ENCODE data around the gene HPSE2.

The HPSE2 gene

DNA sequence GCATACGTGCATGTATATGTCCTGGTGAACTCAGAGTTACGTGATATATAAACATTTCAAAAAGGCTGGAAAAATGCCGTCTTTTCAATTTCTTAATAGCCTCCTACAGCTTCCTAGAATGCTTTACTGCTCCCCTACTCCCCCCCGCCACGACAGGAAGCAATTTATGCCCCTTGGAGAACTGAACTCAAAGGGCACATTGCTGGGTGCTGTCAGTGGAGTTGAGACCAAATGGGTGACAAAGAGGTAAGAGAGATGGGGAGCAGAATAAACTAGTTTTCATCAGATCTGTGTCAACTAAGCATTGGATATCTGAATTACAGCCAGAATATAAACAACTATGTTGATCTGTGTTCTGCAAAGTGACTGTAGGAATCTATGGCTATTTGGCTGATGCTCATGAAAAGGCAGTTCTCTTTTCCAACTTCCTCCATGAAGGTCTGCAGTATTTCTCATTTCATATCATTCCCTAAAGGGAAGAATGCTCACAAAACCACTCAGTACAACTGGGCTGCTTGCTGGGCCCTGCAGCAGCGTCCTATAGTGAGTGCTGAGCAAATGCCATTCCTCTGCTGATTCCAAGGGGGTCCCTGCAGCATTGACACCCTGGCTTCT is 617.6 kb downstream of the HPSE2 start:
- no peak for DNase-seq (ENCODE audit: low read depth in 2 of 2)

DNA sequence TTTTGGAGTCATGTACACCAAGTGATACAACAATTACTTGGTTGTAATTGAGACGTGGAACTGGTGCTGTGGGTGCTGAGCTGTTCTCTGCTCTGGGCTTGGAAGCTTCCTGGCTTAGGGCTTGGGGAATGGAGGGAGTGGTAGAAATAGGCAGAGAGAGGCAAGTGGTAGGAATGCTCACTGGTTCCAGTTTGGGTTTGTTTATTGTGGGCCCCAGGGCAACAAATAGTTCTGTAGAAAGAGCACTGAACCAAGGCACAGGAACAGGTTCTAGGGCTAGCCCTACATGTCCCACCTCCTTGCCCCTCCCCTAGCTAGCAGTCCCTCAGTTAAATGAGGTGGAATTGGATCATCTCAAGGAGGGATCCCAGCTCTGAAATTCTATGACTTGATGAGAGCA is 622.2 kb downstream of the HPSE2 start:
- no peak for DNase-seq (ENCODE audit: low read depth in 2 of 2)

DNA sequence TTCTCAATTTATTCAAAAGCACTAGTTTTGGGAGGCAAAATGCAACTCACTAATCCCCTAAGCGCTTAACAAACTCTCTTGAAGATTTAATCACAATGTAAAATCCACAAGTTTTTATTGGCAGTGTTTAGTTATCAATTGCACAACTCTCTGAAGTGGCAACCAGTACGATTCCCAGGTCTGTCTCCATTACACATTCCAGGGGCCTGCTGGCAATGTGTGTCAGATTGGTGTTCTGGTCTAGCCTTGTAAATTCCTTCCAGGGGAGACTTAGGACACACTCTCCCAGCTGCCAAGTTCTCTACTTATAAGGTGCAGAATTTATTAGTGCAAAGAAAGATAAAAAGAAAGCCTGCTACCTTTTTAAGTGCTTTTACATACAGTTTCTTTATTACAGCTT is 624.2 kb downstream of the HPSE2 start:
- no peak for DNase-seq (ENCODE audit: low read depth in 2 of 2)

DNA sequence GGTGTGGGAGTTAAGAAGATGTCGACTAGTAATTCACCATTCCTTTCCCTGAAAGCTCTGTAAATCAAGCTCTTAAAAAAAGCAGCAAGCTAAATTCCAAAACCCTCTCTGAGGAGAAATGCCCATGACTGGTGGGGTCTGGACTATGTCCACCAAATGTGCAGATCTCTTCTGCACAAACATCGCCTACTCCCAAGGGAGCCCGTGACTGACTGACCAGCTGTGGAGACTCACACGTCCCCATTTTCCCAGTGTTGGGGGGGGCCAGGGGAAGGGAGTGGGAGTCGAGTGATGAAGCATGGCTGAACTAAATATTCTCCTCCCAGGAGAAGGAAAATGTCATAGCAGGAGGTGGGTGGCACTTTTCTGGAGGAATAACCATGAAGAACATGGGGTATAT is 624.8 kb downstream of the HPSE2 start:
- no peak for DNase-seq (ENCODE audit: low read depth in 2 of 2)

DNA sequence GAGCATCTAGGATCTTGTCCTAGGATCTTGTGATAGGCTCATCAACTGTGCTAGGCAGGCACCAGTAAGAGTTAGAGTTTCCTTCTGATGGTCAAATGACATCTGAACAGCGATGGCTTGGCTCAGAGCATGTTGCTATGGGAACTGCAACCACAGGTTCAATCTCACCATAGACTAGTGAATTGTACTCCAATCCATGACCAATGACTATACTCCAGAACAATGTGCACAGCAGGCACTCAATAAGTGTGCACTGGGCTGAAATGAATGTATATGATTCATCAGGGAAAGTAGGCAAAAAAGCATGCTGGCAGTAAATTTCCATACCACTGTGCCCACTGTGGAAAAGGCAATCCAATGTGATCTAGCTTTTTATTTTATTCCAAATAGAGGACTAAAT is 625.4 kb downstream of the HPSE2 start:
- no peak for DNase-seq (ENCODE audit: low read depth in 2 of 2)

DNA sequence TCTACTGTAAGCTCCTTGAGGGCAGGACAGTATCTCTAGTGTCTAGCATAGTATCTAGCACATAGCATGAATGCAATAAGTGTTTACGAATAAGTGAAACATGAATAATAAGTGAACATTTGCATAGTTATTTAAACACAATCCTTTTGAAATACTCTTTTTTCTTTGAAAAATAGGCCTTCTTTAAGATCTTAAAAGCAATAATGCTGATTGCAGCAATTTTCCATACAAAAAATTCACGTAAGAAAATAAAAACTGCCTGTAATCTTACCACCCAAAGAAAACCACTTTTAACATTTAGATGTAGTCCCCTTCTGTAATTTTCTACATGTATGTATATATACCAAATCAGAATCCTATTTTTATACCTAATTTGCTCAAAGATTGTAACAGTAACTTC is 626.4 kb downstream of the HPSE2 start:
- no peak for DNase-seq (ENCODE audit: low read depth in 2 of 2)

DNA sequence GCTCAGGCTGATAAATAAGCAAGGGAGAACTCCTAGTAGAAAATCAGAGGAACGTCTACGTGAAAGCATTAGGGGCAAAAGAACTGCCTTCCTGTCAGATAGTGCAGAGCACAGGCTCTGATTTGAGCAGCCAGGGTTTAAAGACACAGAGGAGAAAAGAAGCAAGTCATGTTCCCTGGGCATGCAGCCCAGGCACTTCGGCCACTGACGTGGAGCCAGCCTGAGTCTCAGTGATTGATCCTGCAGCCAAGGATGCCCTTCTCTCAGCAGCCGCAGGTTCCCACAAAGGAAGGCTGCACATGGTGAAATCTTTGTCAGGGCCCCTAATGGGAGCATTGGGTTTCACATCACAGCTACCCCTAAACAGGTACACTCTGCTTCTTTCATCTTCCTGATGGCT is 627.2 kb downstream of the HPSE2 start:
- no peak for DNase-seq (ENCODE audit: low read depth in 2 of 2)

DNA sequence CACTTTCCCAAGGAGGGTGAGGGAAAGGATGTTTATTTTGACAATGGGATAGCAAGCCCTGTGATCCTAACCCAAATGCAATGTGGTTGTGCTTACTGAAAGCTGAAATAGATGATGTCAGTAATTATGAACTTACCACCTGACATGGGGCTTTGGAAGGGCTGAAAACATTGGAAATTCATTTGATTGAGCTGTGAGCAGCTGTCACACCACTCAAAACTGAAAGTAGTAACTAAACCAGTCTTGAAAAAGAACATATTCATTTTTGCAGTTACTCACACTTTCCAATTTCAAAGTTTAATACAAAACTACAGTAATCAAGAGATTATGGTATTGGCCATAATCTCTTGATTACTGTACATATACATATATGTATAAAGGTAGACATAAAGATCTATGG is 633.4 kb downstream of the HPSE2 start:
- DNase-seq (ENCODE audit: low read depth in 2 of 2): no peak

DNA sequence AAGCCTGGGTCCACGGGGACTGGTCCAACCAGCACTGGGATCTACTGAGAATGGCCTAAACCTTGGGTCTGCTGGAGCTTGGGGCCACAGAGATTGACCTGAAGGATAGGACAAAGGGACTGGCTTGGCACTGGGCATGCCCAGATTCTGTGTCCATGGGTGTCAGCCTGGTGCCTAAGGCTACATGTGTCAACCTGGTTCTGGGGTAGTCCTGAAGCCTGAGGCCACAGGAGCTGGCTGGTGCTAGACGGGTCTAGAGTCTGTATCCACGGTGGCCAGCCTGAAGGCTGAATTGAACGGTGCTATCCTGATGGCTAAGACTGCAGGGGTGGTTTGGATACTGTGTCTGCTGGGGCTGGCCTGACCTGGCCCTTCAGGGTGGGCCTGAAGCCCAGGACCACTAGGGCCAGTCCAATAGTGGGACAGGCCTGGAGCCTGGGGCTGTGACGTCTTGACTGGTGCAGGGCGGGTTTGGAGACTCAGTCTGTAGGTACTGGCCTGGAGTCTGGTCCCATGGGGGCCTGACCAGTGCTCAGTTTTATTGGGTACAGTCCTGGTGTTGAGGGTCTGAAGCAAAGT is 636.5 kb downstream of the HPSE2 start:
- no peak for DNase-seq (ENCODE audit: low read depth in 2 of 2)

DNA sequence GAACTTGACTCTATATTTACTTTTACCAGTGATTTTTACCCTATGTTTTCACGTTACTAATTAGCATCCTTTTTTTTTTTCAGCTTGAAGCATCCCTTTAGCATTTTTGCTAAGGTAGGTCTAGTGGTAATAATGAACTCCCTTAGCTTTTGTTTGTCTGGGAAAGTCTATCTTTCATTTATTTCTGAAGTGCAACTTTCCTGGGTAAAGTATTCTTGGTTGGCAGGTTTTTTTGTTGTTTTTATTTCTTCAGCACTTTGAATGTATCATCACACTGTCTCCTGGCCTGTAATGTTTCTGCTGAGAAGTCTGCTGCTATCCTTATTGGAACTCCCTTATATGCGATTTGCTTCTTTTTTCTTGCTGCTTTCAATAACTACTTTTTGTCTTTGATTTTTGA is 639.2 kb downstream of the HPSE2 start:
- DNase-seq (ENCODE audit: low read depth in 2 of 2): no peak

DNA sequence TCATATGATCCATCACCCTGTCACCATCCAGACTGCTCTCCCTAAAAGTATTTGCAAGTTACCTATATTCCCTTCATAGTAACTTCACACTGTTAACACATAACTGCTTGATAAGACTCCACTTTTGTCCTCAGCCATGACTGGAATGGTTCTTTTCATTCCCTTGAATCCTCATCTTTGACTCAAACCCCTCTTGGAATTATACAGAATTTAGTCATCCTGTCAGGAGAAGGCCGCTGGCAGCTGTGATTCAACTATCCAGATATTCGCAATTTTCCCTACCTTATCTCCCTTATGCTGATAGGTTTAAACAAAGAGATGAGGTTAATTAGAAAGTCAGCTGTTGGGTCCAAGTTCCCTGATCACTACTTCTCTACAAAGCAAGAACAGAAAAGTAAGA is 646.0 kb downstream of the HPSE2 start:
- no peak for DNase-seq (ENCODE audit: low read depth in 2 of 2)

DNA sequence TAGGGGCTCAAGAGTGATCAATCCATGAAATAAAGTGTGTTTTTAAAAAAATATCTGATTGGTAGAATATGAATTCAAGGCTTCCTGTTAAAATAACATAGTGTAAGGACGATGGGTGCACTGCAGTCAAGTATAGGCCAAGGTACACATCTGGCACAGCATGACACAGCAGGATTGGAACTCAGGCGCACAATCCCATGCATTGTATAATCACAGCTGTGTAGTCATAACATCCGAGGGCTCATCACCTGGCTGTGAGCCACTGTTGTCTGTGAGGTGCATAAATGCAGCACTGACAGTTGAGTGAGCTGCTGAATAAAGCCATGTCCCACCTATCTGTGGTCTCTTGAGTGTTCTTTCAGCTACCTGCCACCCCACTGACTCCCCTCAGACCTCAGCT is 646.6 kb downstream of the HPSE2 start:
- DNase-seq (ENCODE audit: low read depth in 2 of 2): no peak

DNA sequence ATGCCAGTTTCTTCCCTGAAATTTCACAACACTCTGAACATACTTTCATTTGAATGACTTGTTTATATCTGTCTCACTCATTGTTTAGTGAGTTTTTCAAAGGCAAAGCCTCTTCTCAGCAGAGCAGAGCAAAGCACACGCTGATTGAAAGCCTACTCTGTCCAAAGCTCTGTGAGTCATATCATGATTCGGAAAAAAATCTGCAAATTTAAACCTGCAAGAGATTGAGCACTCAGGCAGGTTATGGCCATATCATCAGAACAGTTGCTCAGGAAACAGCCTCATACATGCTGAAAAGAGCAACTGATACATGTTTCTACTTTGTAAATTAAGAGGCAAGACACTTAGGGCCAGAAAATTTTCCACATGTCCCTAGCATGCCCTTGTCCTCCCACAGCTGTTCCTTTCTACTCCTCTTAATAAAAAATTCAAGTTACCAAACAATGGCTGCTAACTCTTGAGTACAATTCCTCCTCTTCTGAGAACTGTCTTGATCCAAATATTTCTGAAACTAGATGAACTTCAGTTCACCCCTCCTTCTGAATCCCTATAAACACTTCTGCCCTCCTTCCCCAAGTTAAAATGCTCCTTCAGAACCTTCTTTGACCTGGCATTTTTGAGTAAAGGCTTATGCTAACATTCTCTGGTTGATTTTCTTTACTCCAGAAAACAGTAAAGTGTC is 648.4 kb downstream of the HPSE2 start:
- no peak for DNase-seq (ENCODE audit: low read depth in 2 of 2)

DNA sequence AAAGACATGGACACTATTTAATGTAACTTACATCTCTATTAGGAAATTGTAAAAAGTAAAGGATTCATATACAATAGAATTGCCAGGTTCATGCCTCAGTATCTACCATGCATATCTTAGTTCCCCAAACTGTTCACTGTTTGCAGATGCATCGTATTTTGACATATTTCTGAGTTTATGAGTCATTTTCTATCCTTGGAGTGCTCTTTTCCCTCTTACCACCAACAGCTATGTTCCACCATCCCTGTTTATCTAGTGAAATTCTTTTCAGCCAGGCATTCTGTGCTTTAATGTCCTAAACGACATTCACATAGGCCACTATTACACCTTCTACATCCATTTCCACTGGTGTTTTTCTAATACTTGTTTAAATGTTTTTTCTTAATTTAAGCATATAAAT is 649.6 kb downstream of the HPSE2 start:
- no peak for DNase-seq (ENCODE audit: low read depth in 2 of 2)

DNA sequence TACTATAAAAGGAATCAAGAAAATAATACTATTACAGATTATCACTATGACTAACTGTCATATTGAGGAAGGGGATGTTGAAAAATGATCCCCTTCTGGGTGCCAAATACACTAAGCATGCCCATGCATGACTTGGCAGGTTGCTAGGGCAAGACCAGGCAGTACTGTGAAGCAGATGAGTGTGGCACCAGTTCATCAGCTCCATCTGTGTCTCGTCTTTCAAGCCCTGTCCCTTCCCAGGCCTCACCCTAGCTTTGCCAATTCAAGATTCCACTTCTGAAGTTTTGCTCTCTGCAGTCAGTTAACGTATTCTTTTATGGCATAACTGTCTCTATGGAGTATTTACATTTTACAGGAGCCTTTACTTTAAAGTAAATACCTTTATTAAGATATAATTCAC is 653.3 kb downstream of the HPSE2 start:
- no peak for DNase-seq (ENCODE audit: low read depth in 2 of 2)

DNA sequence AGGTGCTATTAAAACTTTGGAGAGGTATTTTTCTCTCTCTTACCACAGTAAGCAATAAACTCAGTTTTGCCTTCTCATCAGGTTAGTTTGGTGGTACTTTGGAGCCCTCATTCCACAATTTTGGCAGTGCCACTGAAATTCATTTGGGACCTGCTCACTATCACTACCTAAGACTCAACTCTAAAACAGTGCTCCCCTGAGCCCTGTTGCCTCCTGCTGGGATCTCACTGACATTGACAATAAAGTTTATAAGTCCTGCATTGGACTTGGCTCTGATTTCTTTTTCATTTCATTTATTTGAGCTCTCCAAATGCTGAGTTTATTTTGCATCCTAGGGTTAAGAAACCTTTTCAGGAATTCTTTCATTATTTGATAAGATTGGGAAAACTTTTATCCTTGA is 658.1 kb downstream of the HPSE2 start:
- DNase-seq (ENCODE audit: low read depth in 2 of 2): no peak

DNA sequence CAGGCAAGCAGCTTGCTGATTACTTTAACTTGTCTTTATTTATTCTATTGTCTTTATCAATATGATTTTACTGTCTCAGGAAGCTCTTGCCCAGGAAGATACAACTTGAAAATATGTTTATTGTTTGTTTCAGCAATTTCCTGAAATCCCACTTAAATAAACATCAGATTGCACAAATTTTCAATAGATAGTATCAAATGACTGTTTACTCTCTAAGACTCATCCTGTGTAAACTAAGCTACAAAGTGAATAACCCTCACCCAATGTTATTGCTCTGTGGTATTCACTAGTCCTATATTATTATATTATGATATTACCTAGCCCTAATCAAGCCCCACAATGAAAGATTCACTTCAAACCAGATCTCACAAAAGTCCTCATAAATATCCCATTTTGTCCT is 658.5 kb downstream of the HPSE2 start:
- no peak for DNase-seq (ENCODE audit: low read depth in 2 of 2)

DNA sequence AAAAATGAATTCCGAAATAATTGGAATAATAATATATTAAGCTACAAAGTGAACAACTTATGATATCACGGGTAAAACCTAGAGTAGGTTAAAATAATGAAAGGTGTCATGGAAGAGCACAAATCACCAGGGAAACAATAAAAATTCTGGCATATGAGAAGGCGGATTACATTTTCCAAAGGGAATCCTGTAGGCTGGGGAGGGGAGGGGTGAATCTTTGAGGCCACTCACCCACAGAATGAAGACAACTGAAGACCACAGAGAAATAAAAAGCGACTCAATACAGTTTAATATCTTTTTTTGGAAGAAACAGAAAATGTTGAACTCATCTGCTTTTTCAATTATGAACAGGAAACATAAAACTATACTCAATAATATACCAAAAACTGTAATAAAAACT is 659.6 kb downstream of the HPSE2 start:
- no peak for DNase-seq (ENCODE audit: low read depth in 2 of 2)

DNA sequence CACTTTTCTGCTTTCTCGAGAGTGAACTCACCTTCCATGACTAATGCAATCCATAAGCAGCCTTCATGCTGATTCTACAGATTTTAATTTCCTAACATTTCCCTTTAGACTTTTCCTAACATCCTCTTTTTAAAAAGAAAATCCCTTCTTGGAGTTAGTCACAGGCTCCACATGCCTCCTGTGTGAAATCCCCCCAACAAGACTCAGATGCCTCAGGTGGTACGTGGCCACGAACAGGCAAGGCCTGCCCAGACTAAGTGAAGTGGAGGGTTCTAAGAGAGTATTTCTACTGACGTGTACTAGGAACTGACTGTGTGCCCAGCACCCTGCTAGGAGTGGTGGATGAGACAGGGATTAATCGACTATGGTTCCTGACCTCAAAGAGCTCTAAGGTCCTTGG is 663.1 kb downstream of the HPSE2 start:
- DNase-seq (ENCODE audit: low read depth in 2 of 2): no peak

DNA sequence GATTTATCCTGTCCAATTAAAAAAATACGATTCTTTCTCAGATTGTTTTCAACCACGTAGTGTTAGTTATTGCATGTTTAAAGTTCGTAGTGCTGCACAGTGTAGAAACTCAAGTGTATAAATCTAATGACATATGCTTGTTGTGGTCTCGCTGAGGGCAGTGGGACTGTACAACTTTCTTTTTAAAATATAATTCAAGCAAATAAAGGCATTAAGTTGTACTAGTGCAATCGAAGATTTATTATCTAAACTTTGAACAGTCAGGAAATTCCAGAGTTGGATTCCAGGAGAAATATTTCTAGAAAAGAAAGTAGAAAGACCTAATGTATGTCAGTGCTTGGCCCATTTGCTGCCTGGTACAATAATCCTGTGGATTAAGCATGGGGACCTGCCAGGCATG is 664.8 kb downstream of the HPSE2 start:
- DNase-seq (ENCODE audit: low read depth in 2 of 2): no peak

DNA sequence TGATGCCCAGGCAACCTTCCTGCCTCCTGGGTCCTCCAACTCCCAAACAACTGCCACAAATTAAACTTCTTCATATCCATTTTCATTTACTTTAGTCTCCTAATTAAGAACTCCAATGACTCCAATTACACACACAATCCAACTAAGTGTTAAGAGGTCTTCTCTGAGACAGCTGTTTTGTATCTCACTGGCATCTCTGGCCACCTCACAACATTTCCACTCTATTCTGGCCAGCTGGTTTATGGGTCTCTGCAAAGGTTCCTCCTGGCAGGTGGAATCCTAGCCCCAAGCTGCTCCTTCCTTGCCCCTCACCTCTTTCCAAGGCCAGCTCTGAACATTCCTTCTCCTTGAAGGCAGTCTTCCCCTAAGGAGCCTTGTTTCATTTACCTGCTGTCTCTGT is 665.8 kb downstream of the HPSE2 start:
- DNase-seq (ENCODE audit: low read depth in 2 of 2): no peak

DNA sequence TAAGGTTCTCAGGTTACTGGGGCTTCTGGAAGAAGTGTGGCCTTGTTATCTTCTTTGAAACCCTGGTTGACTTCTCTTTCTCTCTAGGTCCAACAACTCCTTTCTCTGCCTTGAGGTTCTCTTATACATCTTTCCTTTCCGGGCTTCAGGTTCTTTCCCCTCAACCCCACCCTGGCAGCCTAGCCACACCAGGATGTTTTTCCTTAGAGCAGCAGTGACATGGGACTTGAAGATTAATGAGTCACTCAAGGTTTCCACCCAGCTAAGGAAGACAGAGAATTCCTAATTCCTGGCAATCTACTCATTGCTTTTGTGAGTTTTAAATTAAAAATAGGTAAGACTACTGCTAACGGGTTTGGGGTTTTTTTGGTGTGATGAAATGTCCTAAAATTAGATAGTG is 667.1 kb downstream of the HPSE2 start:
- DNase-seq (ENCODE audit: low read depth in 2 of 2): no peak

DNA sequence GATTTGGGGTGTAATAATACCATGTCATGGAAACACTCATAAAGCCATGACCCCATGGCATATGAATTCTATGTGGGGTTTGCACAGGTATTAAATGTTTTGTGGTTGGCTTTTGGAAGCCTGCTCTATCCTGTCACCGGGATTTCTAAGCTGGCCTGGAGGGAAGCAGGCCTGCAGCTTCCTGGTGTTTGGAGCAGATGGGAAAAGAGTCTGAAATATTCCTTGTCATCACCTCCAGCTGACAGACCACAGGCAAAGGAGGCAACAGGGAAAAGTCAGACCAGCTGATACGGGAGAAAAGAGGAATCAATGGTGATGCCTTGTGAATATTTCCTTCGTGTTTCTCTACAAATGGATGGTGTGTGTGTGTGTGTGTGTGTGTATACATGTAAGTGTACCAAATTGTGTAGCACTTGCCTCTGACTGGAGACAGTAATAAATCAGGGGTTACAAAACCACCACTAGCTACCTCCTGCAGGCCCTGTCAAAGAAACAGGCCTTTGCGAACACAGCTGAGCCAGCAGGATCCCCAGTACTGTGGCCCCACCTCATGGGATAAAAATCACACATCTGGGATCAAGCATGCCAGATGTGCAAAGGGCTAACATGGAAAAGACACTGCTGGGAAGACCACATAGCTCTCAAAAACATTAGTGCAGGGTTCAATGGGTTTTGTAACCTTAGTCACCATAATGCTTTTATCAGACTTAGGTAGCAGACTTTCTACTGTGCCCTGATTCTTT is 668.1 kb downstream of the HPSE2 start:
- DNase-seq (ENCODE audit: low read depth in 2 of 2): no peak
